Measurements from ENCODE around the gene FBN2.

Gene FBN2

GRCh38 chr5:128378632-128379031 is 159.4 kb downstream of the FBN2 start:
- no peak overlapping the region for H3K27ac ChIP-seq (ENCODE audit: low read length)
- no peaks in the 10 kb centered on the region for H3K79me2 ChIP-seq (ENCODE audit: insufficient read depth, low read length)
- no peak for TF ChIP-seq EZH2 (IDR thresholded peaks at IDR 0.05; ENCODE audit: borderline replicate concordance, low read depth, low read length, severe bottlenecking)
- TF ChIP-seq CTCF (IDR thresholded peaks at IDR 0.05; ENCODE audit: borderline replicate concordance, extremely low read depth, low read length, poor library complexity, severe bottlenecking) = no peak
- H3K36me3 ChIP-seq (ENCODE audit: insufficient read depth, low read length) = no peaks in the 10 kb centered on the region
- H3K4me2 ChIP-seq (ENCODE audit: insufficient read depth, low read length) = no peak overlapping the region
- no peaks in the 10 kb centered on the region for H3K27me3 ChIP-seq (ENCODE audit: insufficient read depth, low read length, poor library complexity)
- DNase-seq (no peak), ATAC-seq (ENCODE audit: insufficient read depth, low read depth) (no peak)
- H3K4me3 ChIP-seq (ENCODE audit: low read depth in 1 of 2, low read length in 2 of 2) = no peak overlapping the region
- H3K9ac ChIP-seq (ENCODE audit: low read depth, low read length) = no peak overlapping the region
- H4K20me1 ChIP-seq (ENCODE audit: insufficient read depth, low read length) = no peaks in the 10 kb centered on the region
- no peaks in the 10 kb centered on the region for H3K4me1 ChIP-seq (ENCODE audit: insufficient read depth, low read length)
- no peaks in the 10 kb centered on the region for H3K9me3 ChIP-seq (ENCODE audit: insufficient read depth, low read length, severe bottlenecking)
- no peak overlapping the region for H2AFZ ChIP-seq (ENCODE audit: low read depth, low read length)

- Histone ChIP-seq H2AFZ (ENCODE audit: low read depth, low read length) (no peak overlapping the region), H3K9me3 (ENCODE audit: insufficient read depth, low read length, severe bottlenecking) (no peaks in the 10 kb centered on the region), H3K9ac (ENCODE audit: low read depth, low read length) (no peak overlapping the region), H3K4me2 (ENCODE audit: insufficient read depth, low read length) (no peak overlapping the region), H3K36me3 (ENCODE audit: insufficient read depth, low read length) (no peaks in the 10 kb centered on the region), H3K27ac (ENCODE audit: low read length) (no peak overlapping the region), H3K79me2 (ENCODE audit: insufficient read depth, low read length) (no peaks in the 10 kb centered on the region), H3K4me1 (ENCODE audit: insufficient read depth, low read length) (no peaks in the 10 kb centered on the region), H3K4me3 (ENCODE audit: low read depth in 1 of 2, low read length in 2 of 2) (no peak overlapping the region), H4K20me1 (ENCODE audit: insufficient read depth, low read length) (no peaks in the 10 kb centered on the region), H3K27me3 (ENCODE audit: insufficient read depth, low read length, poor library complexity) (no peaks in the 10 kb centered on the region)
- ATAC-seq (ENCODE audit: insufficient read depth, low read depth) (no peak), DNase-seq (no peak)
- TF ChIP-seq CTCF (IDR thresholded peaks at IDR 0.05; ENCODE audit: borderline replicate concordance, extremely low read depth, low read length, poor library complexity, severe bottlenecking) = no peak
- no peak for TF ChIP-seq EZH2 (IDR thresholded peaks at IDR 0.05; ENCODE audit: borderline replicate concordance, low read depth, low read length, severe bottlenecking)
Measured at GRCh38 chr5:128378196-128378595, 159.8 kb downstream of the FBN2 start.

GRCh38 chr5:128376577-128376976 is 161.5 kb downstream of the FBN2 start:
- Histone ChIP-seq H3K4me3 (ENCODE audit: low read depth in 1 of 2, low read length in 2 of 2) (no peak overlapping the region), H3K4me2 (ENCODE audit: insufficient read depth, low read length) (no peak overlapping the region), H3K9ac (ENCODE audit: low read depth, low read length) (no peak overlapping the region), H3K36me3 (ENCODE audit: insufficient read depth, low read length) (no peaks in the 10 kb centered on the region), H3K9me3 (ENCODE audit: insufficient read depth, low read length, severe bottlenecking) (no peaks in the 10 kb centered on the region), H2AFZ (ENCODE audit: low read depth, low read length) (no peak overlapping the region), H3K4me1 (ENCODE audit: insufficient read depth, low read length) (no peaks in the 10 kb centered on the region), H3K27ac (ENCODE audit: low read length) (no peak overlapping the region), H3K27me3 (ENCODE audit: insufficient read depth, low read length, poor library complexity) (no peaks in the 10 kb centered on the region), H3K79me2 (ENCODE audit: insufficient read depth, low read length) (no peaks in the 10 kb centered on the region), H4K20me1 (ENCODE audit: insufficient read depth, low read length) (no peaks in the 10 kb centered on the region)
- TF ChIP-seq EZH2 (IDR thresholded peaks at IDR 0.05; ENCODE audit: borderline replicate concordance, low read depth, low read length, severe bottlenecking) = no peak
- ATAC-seq (ENCODE audit: insufficient read depth, low read depth) (no peak), DNase-seq (no peak)

GRCh38 chr5:128366147-128366546 is 171.9 kb downstream of the FBN2 start:
- TF ChIP-seq EZH2 (IDR thresholded peaks at IDR 0.05; ENCODE audit: borderline replicate concordance, low read depth, low read length, severe bottlenecking) = no peak
- no peak for TF ChIP-seq CTCF (IDR thresholded peaks at IDR 0.05; ENCODE audit: borderline replicate concordance, extremely low read depth, low read length, poor library complexity, severe bottlenecking)
- Histone ChIP-seq H3K79me2 (ENCODE audit: insufficient read depth, low read length) (no peaks in the 10 kb centered on the region), H4K20me1 (ENCODE audit: insufficient read depth, low read length) (no peaks in the 10 kb centered on the region), H3K4me1 (ENCODE audit: insufficient read depth, low read length) (no peaks in the 10 kb centered on the region), H2AFZ (ENCODE audit: low read depth, low read length) (no peak overlapping the region), H3K27ac (ENCODE audit: low read length) (no peak overlapping the region), H3K27me3 (ENCODE audit: insufficient read depth, low read length, poor library complexity) (no peaks in the 10 kb centered on the region), H3K9me3 (ENCODE audit: insufficient read depth, low read length, severe bottlenecking) (no peaks in the 10 kb centered on the region), H3K4me3 (ENCODE audit: low read depth in 1 of 2, low read length in 2 of 2) (no peak overlapping the region), H3K4me2 (ENCODE audit: insufficient read depth, low read length) (no peak overlapping the region), H3K9ac (ENCODE audit: low read depth, low read length) (no peak overlapping the region), H3K36me3 (ENCODE audit: insufficient read depth, low read length) (no peaks in the 10 kb centered on the region)
- DNase-seq = no peak
- no peak for ATAC-seq (ENCODE audit: insufficient read depth, low read depth)

All from DND-41 (cell line).